HepG2 (cell line): ENCODE data around the gene ZNF23. TPM values are rescaled to one million over a fixed set of nuclear protein-coding genes. Genes with fewer than 3 reads are reported as not detected.
A peak's percentile ranks its signal among the peaks of the same experiment; 100 is the strongest.

ENCODE experiments used
- ASH2L ChIP-seq: fragments of 300-600, 200-600 bp; sonication (generic); IDR thresholded peaks from 2 replicates; pipeline ENCODE4 v1.7.0; 2017; ENCODE audit warnings: low read depth, mild to moderate bottlenecking, moderate library complexity, mixed read lengths, low read length; ENCODE audit not compliant: insufficient read length
- ATM ChIP-seq: fragments of 450-650 bp; IDR thresholded peaks from 2 replicates; pipeline ENCODE4 v1.7.1; 2017; ENCODE audit warnings: mild to moderate bottlenecking, borderline replicate concordance
- ATRX ChIP-seq: sonication (generic); formaldehyde crosslinking; IDR thresholded peaks from 2 replicates; pipeline ENCODE4 v1.4.0; 2020; ENCODE audit warnings: missing genetic modification reagents, borderline replicate concordance
- HMGXB3 ChIP-seq: sonication (generic); formaldehyde crosslinking; IDR thresholded peaks from 2 replicates; pipeline ENCODE4 v1.4.0; 2020; ENCODE audit warnings: missing genetic modification reagents, borderline replicate concordance
- HNRNPL ChIP-seq: fragments of 200-400 bp; formaldehyde crosslinking; IDR thresholded peaks from 2 replicates; pipeline ENCODE4 v1.6.1; 2017; ENCODE audit warnings: mild to moderate bottlenecking, low read depth, low read length
- IRX3 ChIP-seq: sonication (generic); formaldehyde crosslinking; IDR thresholded peaks from 2 replicates; pipeline ENCODE4 v1.8.1; 2023; ENCODE audit warnings: mild to moderate bottlenecking, low read depth, missing genetic modification reagents, borderline replicate concordance
- PAF1 ChIP-seq: IDR thresholded peaks from 2 replicates; pipeline ENCODE4 v1.6.1; 2016; ENCODE audit warnings: missing genetic modification reagents, missing compliant biosample characterization
- PHF8 ChIP-seq: sonication (generic); formaldehyde crosslinking; IDR thresholded peaks from 2 replicates; pipeline ENCODE4 v1.5.0; 2020; ENCODE audit warnings: missing genetic modification reagents
- SOX6 ChIP-seq, 2 experiments: fragments of 450-650 bp in 1 of 2; sonication (generic) in 1 of 2; formaldehyde crosslinking in 1 of 2; IDR thresholded peaks; 2 replicates each; pipeline versions ENCODE4 v1.4.0 to v1.6.1; 2017 to 2020; ENCODE audit warnings: antibody characterized with exemption in 1 of 2, mild to moderate bottlenecking in 1 of 2, missing genetic modification reagents in 1 of 2
- U2AF2 ChIP-seq: fragments of 200-400 bp; formaldehyde crosslinking; IDR thresholded peaks from 2 replicates; pipeline ENCODE4 v1.6.1; 2017; ENCODE audit warnings: low read depth, mild to moderate bottlenecking, low read length
- ZBTB3 ChIP-seq: sonication (generic); formaldehyde crosslinking; IDR thresholded peaks from 2 replicates; pipeline ENCODE4 v1.4.0; 2020; ENCODE audit warnings: low read depth, mild to moderate bottlenecking, moderate library complexity, missing genetic modification reagents, borderline replicate concordance
- ZNF142 ChIP-seq: sonication (generic); formaldehyde crosslinking; IDR thresholded peaks from 2 replicates; pipeline ENCODE4 v1.4.0; 2020; ENCODE audit warnings: missing genetic modification reagents
- ZNF484 ChIP-seq: sonication (generic); formaldehyde crosslinking; IDR thresholded peaks from 2 replicates; pipeline ENCODE4 v1.5.1; 2020; ENCODE audit warnings: mild to moderate bottlenecking, low read depth, missing genetic modification reagents, borderline replicate concordance
- ZNF850 ChIP-seq: sonication (generic); formaldehyde crosslinking; conservative IDR thresholded peaks from 2 replicates; pipeline ENCODE4 v1.9.0; 2021; ENCODE audit warnings: mild to moderate bottlenecking, missing genetic modification reagents
- polyA plus RNA-seq, 8 experiments: library from polyadenylated mRNA; depleted of rRNA in 3 of 8; stranded (reverse) in 7 of 8; unstranded in 1 of 8; fragments of >200 nt; fragmentation: Illumina TruSeq in 4 of 8; extraction: Trizol in 4 of 8; gene quantifications; 2 replicates each; pipeline versions ENCODE4 v1.2.1 to v1.2.3, GENCODE V29; 2011 to 2016; ENCODE audit warnings: low read depth in 4 of 8, missing spikeins in 1 of 8, mixed read lengths in 1 of 8; ENCODE audit not compliant: insufficient read depth in 1 of 8
- total RNA-seq, 5 experiments: library from RNA; depleted of rRNA; stranded (reverse); fragments of >200 nt; fragmentation: Illumina TruSeq; extraction: Trizol; gene quantifications; 2 replicates each; pipeline ENCODE4 v1.2.3, GENCODE V29; 2016; ENCODE audit warnings: low read depth in 1 of 5
- TF ChIP-seq, protein P1 (sequence below): sonication (generic); formaldehyde crosslinking; IDR thresholded peaks from 2 replicates; pipeline ENCODE4 v1.4.0; 2020; ENCODE audit warnings: missing genetic modification reagents
- TF ChIP-seq, protein P2 (sequence below): sonication (generic); formaldehyde crosslinking; IDR thresholded peaks from 2 replicates; pipeline ENCODE4 v1.4.0; 2020; ENCODE audit warnings: missing genetic modification reagents

The ZNF23 gene
- total and polyA plus RNA-seq, 2 of the 13 experiments (the other 11 are each of a cell fraction or from before 2014, with no cell fraction given), result 8.6 to 12.2 TPM

- TF ChIP-seq ZNF142 (CRISPR knock-in tag) (peak; percentile 82; the same call in 1 of the 2 replicates), ZNF484 (no peak), PAF1 (CRISPR knock-in tag) (no peak), ATRX (CRISPR knock-in tag) (no peak), ASH2L (peak; percentile 97), U2AF2 (no peak), HMGXB3 (CRISPR knock-in tag) (0 out of 2 replicates have a peak, but pooled peaks have one; percentile 39), IRX3 (no peak), ATM (no peak), PHF8 (peak; percentile 97), HNRNPL (0 out of 2 replicates have a peak, but pooled peaks have one; percentile 45), ZNF850 (CRISPR knock-in tag) (no peak), ZBTB3 (CRISPR knock-in tag) (peak; percentile 76; the same call in 1 of the 2 replicates), SOX6 (IDR thresholded peaks at IDR 0.05) (no peak), SOX6 (CRISPR knock-in tag; IDR thresholded peaks at IDR 0.05) (peak; percentile 48; the same call in 1 of the 2 replicates)
- TF ChIP-seq, protein P1, sequence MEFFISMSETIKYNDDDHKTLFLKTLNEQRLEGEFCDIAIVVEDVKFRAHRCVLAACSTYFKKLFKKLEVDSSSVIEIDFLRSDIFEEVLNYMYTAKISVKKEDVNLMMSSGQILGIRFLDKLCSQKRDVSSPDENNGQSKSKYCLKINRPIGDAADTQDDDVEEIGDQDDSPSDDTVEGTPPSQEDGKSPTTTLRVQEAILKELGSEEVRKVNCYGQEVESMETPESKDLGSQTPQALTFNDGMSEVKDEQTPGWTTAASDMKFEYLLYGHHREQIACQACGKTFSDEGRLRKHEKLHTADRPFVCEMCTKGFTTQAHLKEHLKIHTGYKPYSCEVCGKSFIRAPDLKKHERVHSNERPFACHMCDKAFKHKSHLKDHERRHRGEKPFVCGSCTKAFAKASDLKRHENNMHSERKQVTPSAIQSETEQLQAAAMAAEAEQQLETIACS (CRISPR knock-in tag), result no peak
- TF ChIP-seq, protein P2, sequence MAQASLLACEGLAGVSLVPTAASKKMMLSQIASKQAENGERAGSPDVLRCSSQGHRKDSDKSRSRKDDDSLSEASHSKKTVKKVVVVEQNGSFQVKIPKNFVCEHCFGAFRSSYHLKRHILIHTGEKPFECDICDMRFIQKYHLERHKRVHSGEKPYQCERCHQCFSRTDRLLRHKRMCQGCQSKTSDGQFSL (CRISPR knock-in tag), result peak; percentile 89
These were observed 22.2 kb upstream of the ZNF23 start (continued) for GRCh38 chr16:71484006-71484893.
